K562 (cell line): ENCODE data around the gene ITPK1. TPM values are rescaled to one million over a fixed set of nuclear protein-coding genes. Genes with fewer than 3 reads are reported as not detected.

ENCODE experiments used
- ATAC-seq: fragments of 200-7000 bp; cut with Tn5 transposase; 3 replicates; pipeline ENCODE4 v1.9.1; 2020; ENCODE audit warnings: moderate library complexity
- BruUV-seq: library from RNA; stranded (reverse); fragments of 400-500 nt; replicated peaks from 2 replicates; lab custom pipeline; 2021; lab: Mats Ljungman, UMichigan
- CTCF ChIA-PET: fragments of 300-600 bp; formaldehyde crosslinking; extraction: SDS; loops from one replicate; lab custom pipeline; 2021; ENCODE audit warnings: low intra/inter-chr PET ratio; lab: Yijun Ruan, JAX
- POLR2A ChIA-PET: fragments of 300-600, 350-650 bp; sonication (Branson Sonifier 250); formaldehyde crosslinking; extraction: SDS; loops from one replicate; lab custom pipeline; 2021; ENCODE audit warnings: antibody characterized with exemption, inconsistent platforms; lab: Yijun Ruan, JAX
- DNase-seq, 4 experiments: peaks; one replicate each; pipeline versions ENCODE4 v3.0.0 to v3.0.0-alpha.2; 2011 to 2018; ENCODE audit warnings: low spot score in 3 of 4, mixed read lengths in 3 of 4; ENCODE audit errors: extremely low read depth in 1 of 4
- FAIRE-seq: peaks from 2 replicates; lab custom pipeline; 2011; peaks lifted over from hg19 to GRCh38; lab: Jason Lieb, UNC
- H2AFZ ChIP-seq: 2 replicates; pipeline ENCODE4 v1.6.0; 2011; ENCODE audit warnings: low read depth, low read length, control low read depth, inconsistent platforms
- H3K27ac ChIP-seq: fragments of 200-600 bp; 3 replicates; pipeline ENCODE4 v1.8.0; 2011; ENCODE audit warnings: low read depth, mild to moderate bottlenecking, control low read depth, inconsistent platforms, low read length, moderate library complexity, mixed read lengths; ENCODE audit errors: extremely low read depth
- H3K27me3 ChIP-seq, 2 experiments: fragments of 300-600 bp in 1 of 2; 2 replicates in 1 of 2; 3 replicates in 1 of 2; pipeline versions ENCODE4 v1.6.0 to v1.8.0; 2011; ENCODE audit warnings: inconsistent platforms in 2 of 2, low read length in 2 of 2, mild to moderate bottlenecking in 1 of 2, mixed read lengths in 1 of 2, moderate library complexity in 1 of 2; ENCODE audit not compliant: control insufficient read depth in 2 of 2, insufficient read depth in 2 of 2
- H3K36me3 ChIP-seq: fragments of 300-600 bp; 3 replicates; pipeline ENCODE4 v1.8.0; 2011; ENCODE audit warnings: mild to moderate bottlenecking, low read length, inconsistent platforms; ENCODE audit not compliant: control insufficient read depth, insufficient read depth
- H3K4me1 ChIP-seq, 2 experiments: fragments of 200-600 bp in 1 of 2; replicated peaks in 1 of 2; 2 replicates in 1 of 2; 3 replicates in 1 of 2; pipeline versions ENCODE4 v1.5.1 to v1.8.0; 2011; ENCODE audit warnings: inconsistent platforms in 2 of 2, low read length in 2 of 2, mild to moderate bottlenecking in 1 of 2, mixed read lengths in 1 of 2, moderate library complexity in 1 of 2; ENCODE audit not compliant: control insufficient read depth in 2 of 2, insufficient read depth in 2 of 2
- H3K4me2 ChIP-seq: 2 replicates; pipeline ENCODE4 v1.6.1; 2011; ENCODE audit warnings: low read length, control low read depth, inconsistent platforms, mixed read lengths; ENCODE audit not compliant: insufficient read depth
- H3K4me3 ChIP-seq: fragments of 200-600 bp; sonication (generic), shearing (Covaris generic); 2 replicates; pipeline ENCODE4 v1.5.1; 2016; ENCODE audit warnings: control low read depth, inconsistent platforms
- H3K79me2 ChIP-seq: fragments of 200-600 bp; 3 replicates; pipeline ENCODE4 v1.8.0; 2011; ENCODE audit warnings: low read length, inconsistent platforms; ENCODE audit not compliant: control insufficient read depth, insufficient read depth
- H3K9ac ChIP-seq, 2 experiments: 2 replicates each; pipeline versions ENCODE4 v1.6.0 to v1.6.1; 2011; ENCODE audit warnings: low read depth in 2 of 2, low read length in 2 of 2, control low read depth in 1 of 2, inconsistent platforms in 1 of 2, mild to moderate bottlenecking in 1 of 2, mixed read lengths in 1 of 2; ENCODE audit not compliant: insufficient read depth in 1 of 2
- H3K9me1 ChIP-seq: one replicate; pipeline ENCODE4 v1.6.0; 2011; ENCODE audit warnings: inconsistent platforms, mild to moderate bottlenecking, low read length, moderate library complexity; ENCODE audit not compliant: control insufficient read depth, insufficient read depth
- H3K9me3 ChIP-seq: replicated peaks from 2 replicates; pipeline ENCODE4 v1.5.1; 2011; ENCODE audit warnings: low read depth, low read length, inconsistent platforms; ENCODE audit not compliant: control insufficient read depth, insufficient read depth
- H4K20me1 ChIP-seq: replicated peaks from 2 replicates; pipeline ENCODE4 v1.6.1; 2011; ENCODE audit warnings: low read length, inconsistent platforms, mixed read lengths; ENCODE audit not compliant: control insufficient read depth, insufficient read depth
- CUX1 ChIP-seq: fragments of 200-800 bp; sonication (Bioruptor generic); IDR thresholded peaks from 2 replicates; pipeline ENCODE4 v1.6.1; 2016; ENCODE audit warnings: missing genetic modification characterization, missing compliant biosample characterization
- CXXC5 ChIP-seq: fragments of 250-450 bp; sonication (Bioruptor Pico); IDR thresholded peaks from 2 replicates; pipeline ENCODE4 v1.8.0; 2022; ENCODE audit warnings: inconsistent platforms, mild to moderate bottlenecking, moderate library complexity
- GMEB1 ChIP-seq: fragments of 250-450 bp; sonication (Bioruptor Pico); IDR thresholded peaks from 2 replicates; pipeline ENCODE4 v1.4.0; 2020; ENCODE audit warnings: mild to moderate bottlenecking
- HSF4 ChIP-seq: fragments of 250-450 bp; sonication (Bioruptor Pico); IDR thresholded peaks from 2 replicates; pipeline ENCODE4 v2.1.2; 2022; ENCODE audit warnings: mild to moderate bottlenecking, moderate library complexity, borderline replicate concordance
- MAFF ChIP-seq: IDR thresholded peaks from 2 replicates; pipeline ENCODE4 v1.6.1; 2012; ENCODE audit warnings: low read length, improper control_type of control experiment
- SIN3B ChIP-seq: fragments of 450-650 bp; IDR thresholded peaks from 2 replicates; pipeline ENCODE4 v1.6.1; 2017; ENCODE audit warnings: low read depth, mild to moderate bottlenecking, moderate library complexity
- ZBTB43 ChIP-seq: sonication (generic); formaldehyde crosslinking; IDR thresholded peaks from 2 replicates; pipeline ENCODE4 v1.8.0; 2023; ENCODE audit warnings: mild to moderate bottlenecking, missing genetic modification reagents
- ZNF184 ChIP-seq: sonication (generic); formaldehyde crosslinking; IDR thresholded peaks from 2 replicates; pipeline ENCODE4 v1.5.0; 2020; ENCODE audit warnings: missing genetic modification reagents
- ZNF41 ChIP-seq: fragments of 250-450 bp; sonication (Bioruptor Pico); conservative IDR thresholded peaks from 2 replicates; pipeline ENCODE4 v1.4.0; 2020; ENCODE audit warnings: mild to moderate bottlenecking
- ZNF668 ChIP-seq: fragments of 250-450 bp; sonication (Bioruptor Pico); IDR thresholded peaks from 2 replicates; pipeline ENCODE4 v1.8.0; 2022; ENCODE audit warnings: mild to moderate bottlenecking, inconsistent platforms
- WGBS: fragments of 100-300 bp; shearing (Covaris generic); methylation state at CpG from one replicate; pipeline ENCODE4 v1.1.6; 2016; ENCODE audit warnings: low coverage, mixed read lengths; ENCODE audit not compliant: insufficient coverage; ENCODE audit errors: missing lambda C conversion rate; 5-methylcytosine and 5-hydroxymethylcytosine counted together
- in situ Hi-C: fragments of 300-500 bp; cut with MboI; formaldehyde crosslinking; loops from 4 replicates; pipeline ENCODE4 v1.15.0; 2018; ENCODE audit warnings: inconsistent platforms, mixed read lengths
- intact Hi-C: fragments of 100-400 bp; cut with micrococcal nuclease; formaldehyde crosslinking; loops from 2 replicates; pipeline ENCODE4 v1.14.2; 2022
- polyA plus RNA-seq, 8 experiments: library from polyadenylated mRNA; depleted of rRNA in 4 of 8; stranded (reverse) in 5 of 8; unstranded in 3 of 8; fragments of >200 nt; fragmentation: Nextera tagmentation in 2 of 8; fragmentation: Illumina TruSeq in 1 of 8; extraction: Ambion mirVana in 2 of 8; extraction: Trizol in 1 of 8; gene quantifications; 2 replicates each; pipeline versions ENCODE4 v1.2.1 to v1.2.3, GENCODE V29; 2011 to 2014; ENCODE audit warnings: inconsistent platforms in 1 of 8, missing spikeins in 1 of 8
- total RNA-seq, 7 experiments: library from RNA; depleted of rRNA in 6 of 7; stranded (reverse); fragments of >200 nt in 6 of 7; fragmentation: Illumina TruSeq in 2 of 7; extraction: Trizol in 2 of 7; gene quantifications; 2 replicates each; pipeline versions ENCODE4 v1.2.1 to v1.2.3, GENCODE V29; 2011 to 2021; ENCODE audit warnings: low replicate concordance in 1 of 7
- TF ChIP-seq, protein P1 (sequence below): sonication (generic); formaldehyde crosslinking; IDR thresholded peaks from 2 replicates; pipeline ENCODE4 v1.8.0; 2022; ENCODE audit warnings: mild to moderate bottlenecking, missing genetic modification reagents, borderline replicate concordance

The ITPK1 gene
- total and polyA plus RNA-seq, 9 of the 15 experiments (the other 6 are each of a cell fraction or from before 2014, with no cell fraction given), result 1.2 to 39.2 (median 23.0) TPM

DNA sequence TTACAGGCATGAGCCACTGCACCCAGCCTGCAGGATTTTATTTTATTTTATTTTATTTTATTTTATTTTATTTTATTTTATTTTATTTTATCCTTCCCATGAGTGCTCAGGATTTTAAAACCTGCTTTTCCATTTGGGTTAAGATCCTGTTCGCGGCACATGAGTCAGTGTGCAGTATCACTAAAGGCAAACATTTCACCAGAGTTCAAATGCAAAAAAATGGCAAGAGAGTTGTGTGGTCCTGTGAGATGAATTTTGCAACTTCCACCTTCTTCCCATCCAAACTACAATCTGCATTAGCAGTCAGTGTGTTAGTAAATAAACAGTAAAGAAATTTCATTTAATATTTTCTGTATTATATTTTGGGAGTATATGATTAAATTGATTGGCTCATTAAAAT, 39.9 kb upstream of the ITPK1 start:
- no peaks in the 10 kb centered on the region for H3K79me2 ChIP-seq
- H3K9me3 ChIP-seq, result no peaks in the 10 kb centered on the region
- H3K4me2 ChIP-seq, result no peak overlapping the region
- H3K4me3 ChIP-seq, result no peak overlapping the region
- ATAC-seq (no peak), FAIRE-seq (no peak), DNase-seq (no peak)
- no TSS peak for BruUV-seq
- H3K9ac ChIP-seq, result no peak overlapping the region
- H4K20me1 ChIP-seq, result no peaks in the 10 kb centered on the region
- no peaks in the 10 kb centered on the region; a peak in 1 of 5 replicates for H3K4me1 ChIP-seq
- H3K36me3 ChIP-seq, result no peaks in the 10 kb centered on the region
- intact Hi-C loops (no loop called here), in situ Hi-C loops (no loop called here)
- H2AFZ ChIP-seq, result no peak overlapping the region
- ChIA-PET CTCF (interaction anchor here (0.6 kb wide), 1 partner anchor 35 kb away, joined by 3 read pairs; no protein-coding TSS in a partner anchor), POLR2A (no interaction called here)
- no peak overlapping the region for H3K27ac ChIP-seq
- H3K9me1 ChIP-seq, result no peaks in the 10 kb centered on the region
- WGBS, result 43% methylated on average over 2 of the region's 2 CpGs
- H3K27me3 ChIP-seq, result no peaks in the 10 kb centered on the region
- TF ChIP-seq ZNF668 (CRISPR knock-in tag) (no peak), CUX1 (CRISPR knock-in tag) (no peak), HSF4 (CRISPR knock-in tag) (no peak), MAFF (no peak), ZBTB43 (CRISPR knock-in tag) (no peak), ZNF41 (CRISPR knock-in tag) (no peak), CXXC5 (no peak), GMEB1 (CRISPR knock-in tag) (no peak), ZNF184 (CRISPR knock-in tag) (no peak), SIN3B (no peak)
- TF ChIP-seq, protein P1, sequence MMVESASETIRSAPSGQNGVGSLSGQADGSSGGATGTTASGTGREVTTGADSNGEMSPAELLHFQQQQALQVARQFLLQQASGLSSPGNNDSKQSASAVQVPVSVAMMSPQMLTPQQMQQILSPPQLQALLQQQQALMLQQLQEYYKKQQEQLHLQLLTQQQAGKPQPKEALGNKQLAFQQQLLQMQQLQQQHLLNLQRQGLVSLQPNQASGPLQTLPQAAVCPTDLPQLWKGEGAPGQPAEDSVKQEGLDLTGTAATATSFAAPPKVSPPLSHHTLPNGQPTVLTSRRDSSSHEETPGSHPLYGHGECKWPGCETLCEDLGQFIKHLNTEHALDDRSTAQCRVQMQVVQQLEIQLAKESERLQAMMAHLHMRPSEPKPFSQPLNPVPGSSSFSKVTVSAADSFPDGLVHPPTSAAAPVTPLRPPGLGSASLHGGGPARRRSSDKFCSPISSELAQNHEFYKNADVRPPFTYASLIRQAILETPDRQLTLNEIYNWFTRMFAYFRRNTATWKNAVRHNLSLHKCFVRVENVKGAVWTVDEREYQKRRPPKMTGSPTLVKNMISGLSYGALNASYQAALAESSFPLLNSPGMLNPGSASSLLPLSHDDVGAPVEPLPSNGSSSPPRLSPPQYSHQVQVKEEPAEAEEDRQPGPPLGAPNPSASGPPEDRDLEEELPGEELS (CRISPR knock-in tag), result no peak
